ENCODE results near the gene RGS19. TPM values are rescaled to one million over a fixed set of nuclear protein-coding genes. Genes with fewer than 3 reads are reported as not detected.

The RGS19 gene
- total and polyA plus RNA-seq, 8 donors = 3.2 to 11.9 (median 5.7) TPM

GRCh38 chr20:64055893-64056638 is 23.3 kb downstream of the RGS19 start:
- WGBS, 2 donors = 36 to 45% methylated on average over 22 of the region's 22 CpGs
- H3K27me3 ChIP-seq = no peaks in the 10 kb centered on the region
- no peak overlapping the region for H3K4me3 ChIP-seq
- TF ChIP-seq, protein P1, sequence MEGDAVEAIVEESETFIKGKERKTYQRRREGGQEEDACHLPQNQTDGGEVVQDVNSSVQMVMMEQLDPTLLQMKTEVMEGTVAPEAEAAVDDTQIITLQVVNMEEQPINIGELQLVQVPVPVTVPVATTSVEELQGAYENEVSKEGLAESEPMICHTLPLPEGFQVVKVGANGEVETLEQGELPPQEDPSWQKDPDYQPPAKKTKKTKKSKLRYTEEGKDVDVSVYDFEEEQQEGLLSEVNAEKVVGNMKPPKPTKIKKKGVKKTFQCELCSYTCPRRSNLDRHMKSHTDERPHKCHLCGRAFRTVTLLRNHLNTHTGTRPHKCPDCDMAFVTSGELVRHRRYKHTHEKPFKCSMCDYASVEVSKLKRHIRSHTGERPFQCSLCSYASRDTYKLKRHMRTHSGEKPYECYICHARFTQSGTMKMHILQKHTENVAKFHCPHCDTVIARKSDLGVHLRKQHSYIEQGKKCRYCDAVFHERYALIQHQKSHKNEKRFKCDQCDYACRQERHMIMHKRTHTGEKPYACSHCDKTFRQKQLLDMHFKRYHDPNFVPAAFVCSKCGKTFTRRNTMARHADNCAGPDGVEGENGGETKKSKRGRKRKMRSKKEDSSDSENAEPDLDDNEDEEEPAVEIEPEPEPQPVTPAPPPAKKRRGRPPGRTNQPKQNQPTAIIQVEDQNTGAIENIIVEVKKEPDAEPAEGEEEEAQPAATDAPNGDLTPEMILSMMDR (IDR thresholded peaks at IDR 0.05) = no peak
- no peaks in the 10 kb centered on the region for H3K4me1 ChIP-seq
- FAIRE-seq (no peak), DNase-seq (no peak), ATAC-seq (peak in 1 of 4 donors; percentile 19)
- no peaks in the 10 kb centered on the region for H3K9me3 ChIP-seq
- no peak overlapping the region for H3K27ac ChIP-seq
- intact Hi-C loops (cut with DNase I) = no loop called here
- H3K36me3 ChIP-seq = no peaks in the 10 kb centered on the region

- H3K27me3 ChIP-seq = no peaks in the 10 kb centered on the region
- TF ChIP-seq, protein P1 (IDR thresholded peaks at IDR 0.05) = no peak
- intact Hi-C loops (cut with DNase I) = no loop called here
Observed at GRCh38 chr20:64055396-64055892, 23.9 kb downstream of the RGS19 start.

DNA sequence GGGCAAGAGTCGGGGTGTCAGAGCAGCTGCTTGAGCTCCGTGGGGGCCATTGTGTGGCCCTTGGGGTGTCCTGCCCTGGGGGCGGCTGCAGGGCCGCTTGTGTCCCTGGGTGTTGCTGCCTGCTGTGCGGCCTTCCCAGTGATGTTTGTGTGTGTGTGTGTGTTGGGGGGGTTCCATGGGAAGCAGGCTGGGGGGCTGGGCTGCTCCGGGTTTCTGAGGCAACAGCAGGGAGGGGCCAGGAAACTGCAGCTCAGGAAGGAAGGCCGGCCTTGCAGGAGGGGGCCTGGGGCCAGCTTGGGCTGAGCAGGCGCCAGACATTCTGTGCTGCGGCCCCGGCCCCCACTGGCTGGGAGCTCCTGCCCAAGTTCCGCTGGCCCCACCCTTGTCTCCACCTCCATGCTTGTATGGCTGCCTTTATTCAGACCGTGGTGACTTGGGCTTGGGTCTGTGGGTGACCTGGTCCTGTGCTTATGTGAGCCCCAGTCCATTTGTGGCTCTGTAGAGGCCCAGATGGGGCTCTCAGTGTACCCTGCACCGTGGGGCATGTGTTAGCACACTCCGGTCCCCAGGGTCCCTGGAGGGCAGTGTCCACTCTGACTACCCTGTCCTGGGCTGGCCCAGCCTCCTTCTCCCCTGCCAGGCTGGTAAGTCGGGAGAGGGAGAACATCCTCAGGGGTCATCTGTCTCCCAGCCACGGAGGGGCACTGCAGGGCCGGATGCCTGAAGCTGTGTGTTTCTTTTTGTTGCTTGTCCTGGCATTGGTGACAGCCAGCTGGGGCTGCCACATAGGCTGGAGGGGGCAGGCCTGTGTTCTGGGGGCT is 25.3 kb downstream of the RGS19 start:
- Histone ChIP-seq H3K4me3 (no peak overlapping the region), H3K4me1 (no peaks in the 10 kb centered on the region), H3K27ac (no peak overlapping the region), H3K36me3 (no peaks in the 10 kb centered on the region), H3K27me3 (no peaks in the 10 kb centered on the region), H3K9me3 (no peaks in the 10 kb centered on the region)
- no peak for DNase-seq
- intact Hi-C loops (cut with DNase I) = no loop called here
- TF ChIP-seq, protein P1 (IDR thresholded peaks at IDR 0.05) = no peak
- WGBS, 2 donors = 43 to 47% methylated on average over 17 of the region's 17 CpGs
- no peak for FAIRE-seq
- no peak for ATAC-seq

More at GRCh38 chr20:64055396-64055892, 23.9 kb downstream of the RGS19 start:
- DNase-seq (no peak), FAIRE-seq (no peak), ATAC-seq (no peak)
- Histone ChIP-seq H3K9me3 (no peaks in the 10 kb centered on the region), H3K27ac (no peak overlapping the region), H3K36me3 (no peaks in the 10 kb centered on the region), H3K4me1 (no peaks in the 10 kb centered on the region), H3K4me3 (no peak overlapping the region)
- 66 to 67% methylated on average over 9 of the region's 9 CpGs for WGBS, 2 donors

- H3K27me3 ChIP-seq = no peaks in the 10 kb centered on the region
- intact Hi-C loops (cut with DNase I) = no loop called here
- ATAC-seq = no peak
- H3K27ac ChIP-seq = no peak overlapping the region
- no peak for DNase-seq
- TF ChIP-seq, protein P1 (IDR thresholded peaks at IDR 0.05) = no peak
- 66 to 70% methylated on average over 33 of the region's 33 CpGs for WGBS, 2 donors
- no peak for FAIRE-seq
- no peak overlapping the region for H3K4me3 ChIP-seq
- no peaks in the 10 kb centered on the region for H3K4me1 ChIP-seq
- H3K9me3 ChIP-seq = no peaks in the 10 kb centered on the region
- no peaks in the 10 kb centered on the region for H3K36me3 ChIP-seq
Observed at GRCh38 chr20:64052987-64053840, 26.1 kb downstream of the RGS19 start.
